PC-3 (cell line): ENCODE data around the gene WDR81.

Experiments
- CTCF ChIP-seq: fragments of 300-600 bp; sonication (generic); conservative IDR thresholded peaks from 2 replicates; pipeline ENCODE4 v1.5.1; 2017; ENCODE audit warnings: antibody characterized with exemption, low read depth, mild to moderate bottlenecking, low read length
- EZH2 ChIP-seq: fragments of 300-600 bp; sonication (generic); IDR thresholded peaks from one replicate; pipeline ENCODE4 v1.6.1; 2017; ENCODE audit warnings: antibody characterized with exemption, mild to moderate bottlenecking, low read length; ENCODE audit not compliant: unreplicated experiment
- EZH2phosphoT487 ChIP-seq: fragments of 300-600 bp; sonication (generic); IDR thresholded peaks from 2 replicates; pipeline ENCODE4 v1.6.1; 2018; ENCODE audit warnings: mild to moderate bottlenecking, antibody characterized with exemption, low read length, borderline replicate concordance

- TF ChIP-seq CTCF (no peak), EZH2 (no peak), EZH2phosphoT487 (no peak)
Observed at GRCh38 chr17:1703063-1703462, 21.4 kb upstream of the WDR81 start.
